ENCODE measurements around the gene EFNA2.

- TF ChIP-seq POLR2AphosphoS5 (IDR thresholded peaks at IDR 0.05; ENCODE audit: low read depth, low read length): no peak
- TF ChIP-seq TAF1 (IDR thresholded peaks at IDR 0.05; ENCODE audit: borderline replicate concordance, low read depth, low read length): no peak
- no peak for TF ChIP-seq POLR2A (IDR thresholded peaks at IDR 0.05; ENCODE audit: low read depth, low read length)
These were observed 55.2 kb downstream of the EFNA2 start for GRCh38 chr19:1340681-1341469.

All from GM12892 (cell line).